ENCODE results near the gene C9orf152.
A peak's percentile ranks its signal among the peaks of the same experiment; 100 is the strongest.
"Not testable (repeated sequence)": the region's sequence is repeated elsewhere in the genome, so short reads cannot be mapped to it uniquely, and the experiment has no call there.

The C9orf152 gene

DNA sequence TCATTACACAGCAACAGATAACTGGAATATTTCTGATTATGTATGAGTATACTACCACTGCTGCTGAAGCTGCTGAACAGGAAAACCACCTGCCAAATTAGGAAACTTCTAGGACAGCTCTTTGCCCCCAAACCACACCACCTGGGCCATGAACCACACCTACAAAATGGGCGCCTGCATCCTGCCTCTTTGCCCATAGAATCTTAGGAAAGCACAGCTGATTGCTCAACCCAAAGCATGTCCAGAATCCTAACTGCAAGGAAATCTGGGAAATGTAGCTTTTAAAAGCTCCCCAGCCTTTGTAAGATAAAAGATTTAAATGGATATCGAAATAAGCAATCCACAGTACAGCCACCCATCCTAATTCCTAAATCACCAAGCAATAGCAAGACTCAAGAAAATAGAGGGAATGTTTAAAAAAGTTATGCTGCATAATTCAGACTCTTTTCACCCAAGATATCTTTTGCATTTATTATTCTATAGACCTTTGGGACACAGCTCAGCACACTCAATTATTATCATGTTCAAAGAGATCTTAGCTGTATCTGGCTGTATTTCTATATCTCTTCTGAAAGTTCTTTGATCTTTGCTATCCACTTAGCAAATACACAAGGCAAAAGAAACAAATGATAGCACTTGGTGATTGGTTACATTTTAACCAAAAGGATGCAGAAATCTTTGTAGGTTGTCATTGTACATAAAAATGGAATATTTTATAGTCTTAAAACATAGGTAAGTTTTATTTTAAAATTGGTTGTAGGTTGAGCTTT, 6.8 kb upstream of the C9orf152 start:
- no peak for DNase-seq (ENCODE audit: low read depth)

- DNase-seq (ENCODE audit: low read depth), result no peak
Observed at GRCh38 chr9:110214090-110214489, 6.1 kb upstream of the C9orf152 start.

DNA sequence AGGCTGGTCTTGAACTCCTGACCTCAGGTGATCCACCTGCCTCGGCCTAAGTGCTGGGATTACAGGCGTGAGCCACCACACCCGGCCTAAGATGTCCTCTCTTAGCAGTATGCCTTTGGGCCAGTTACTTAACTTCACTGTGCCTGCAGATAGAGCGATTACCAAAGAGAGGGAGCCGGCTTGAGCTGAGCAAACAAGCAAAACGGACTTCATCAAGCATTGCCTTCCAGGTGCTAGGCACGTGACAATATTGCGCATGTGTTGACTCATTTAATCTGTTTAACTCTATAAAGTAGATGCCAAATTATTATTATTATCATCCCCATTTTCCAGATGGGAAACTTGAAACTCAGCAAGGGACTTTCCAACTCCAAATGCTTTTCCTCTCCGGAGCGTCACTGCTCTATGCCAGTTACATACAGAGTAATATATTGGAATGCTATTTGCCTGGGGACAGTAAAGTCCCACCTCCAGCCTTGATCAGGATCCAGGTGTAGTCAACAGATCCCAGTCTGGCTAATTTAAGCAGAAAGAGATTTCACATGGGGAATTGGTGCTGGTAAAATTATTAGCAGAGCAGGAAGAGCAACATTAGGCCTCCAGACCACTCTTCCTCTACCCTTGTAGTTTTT, 5.6 kb upstream of the C9orf152 start:
- DNase-seq (ENCODE audit: low read depth), result no peak

DNA sequence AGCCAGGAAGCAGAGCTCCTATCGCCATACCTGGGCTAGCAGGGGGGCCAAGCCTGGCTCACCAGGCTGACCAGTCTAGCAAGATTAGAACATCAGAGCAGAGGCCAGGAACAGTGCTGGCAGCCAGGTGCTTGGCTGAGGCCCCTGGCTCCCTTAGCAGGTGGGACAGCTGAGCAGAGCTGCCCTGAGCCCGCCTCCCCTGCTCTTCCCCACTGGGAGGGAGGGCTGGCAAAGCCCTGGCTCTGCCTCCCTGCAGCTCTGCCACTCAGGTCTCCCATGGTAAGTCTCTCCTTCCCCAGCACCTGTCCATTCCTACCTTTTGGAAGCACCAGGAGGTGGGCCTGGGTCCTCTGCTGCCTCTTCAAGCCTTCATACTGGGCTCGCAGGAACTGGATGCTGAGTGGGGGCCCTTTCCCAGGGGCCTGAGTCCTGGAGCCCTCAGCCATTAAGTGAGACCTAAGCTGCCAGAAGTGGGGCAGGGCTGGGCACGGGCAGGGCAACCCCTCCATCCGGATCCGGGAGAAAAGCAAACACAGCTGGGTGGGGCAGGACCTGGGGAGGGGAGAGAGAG, 803 bp downstream of the C9orf152 start:
- no peak for DNase-seq (ENCODE audit: low read depth)

- DNase-seq (ENCODE audit: low read depth), result no peak
Observed at GRCh38 chr9:110206389-110206788, 1.6 kb downstream of the C9orf152 start.

GRCh38 chr9:110205612-110206011, 2.3 kb downstream of the C9orf152 start:
- not testable (repeated sequence) for DNase-seq (ENCODE audit: low read depth)

- DNase-seq (ENCODE audit: low read depth), result no peak
Observed at GRCh38 chr9:110202232-110202631, 5.7 kb downstream of the C9orf152 start.

- no peak for DNase-seq (ENCODE audit: low read depth)
Observed at GRCh38 chr9:110199643-110200042, 8.3 kb downstream of the C9orf152 start.

DNA sequence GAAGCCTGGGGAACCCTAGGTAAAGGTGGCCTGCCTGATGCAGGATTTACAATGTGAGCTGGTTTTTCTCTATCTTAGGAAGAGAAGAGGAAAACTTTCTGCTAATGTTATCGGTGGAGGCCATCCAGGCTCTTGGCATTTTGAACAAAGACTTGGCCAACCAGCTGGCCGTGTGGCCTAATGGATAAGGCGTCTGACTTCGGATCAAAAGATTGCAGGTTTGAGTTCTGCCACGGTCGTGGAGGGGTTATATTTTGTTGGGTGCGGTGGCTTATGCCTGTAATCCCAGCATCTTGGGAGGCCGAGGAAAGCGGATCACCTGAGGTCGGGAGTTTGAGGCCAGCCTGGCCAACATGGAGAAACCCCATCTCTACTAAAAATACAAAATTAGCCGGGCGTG, 9.6 kb downstream of the C9orf152 start:
- no peak for DNase-seq (ENCODE audit: low read depth)

GRCh38 chr9:110197330-110198187, 10.4 kb downstream of the C9orf152 start:
- no peak for DNase-seq (ENCODE audit: low read depth)

GRCh38 chr9:110196084-110196499, 11.9 kb downstream of the C9orf152 start:
- DNase-seq (ENCODE audit: low read depth), result not testable (repeated sequence)

DNA sequence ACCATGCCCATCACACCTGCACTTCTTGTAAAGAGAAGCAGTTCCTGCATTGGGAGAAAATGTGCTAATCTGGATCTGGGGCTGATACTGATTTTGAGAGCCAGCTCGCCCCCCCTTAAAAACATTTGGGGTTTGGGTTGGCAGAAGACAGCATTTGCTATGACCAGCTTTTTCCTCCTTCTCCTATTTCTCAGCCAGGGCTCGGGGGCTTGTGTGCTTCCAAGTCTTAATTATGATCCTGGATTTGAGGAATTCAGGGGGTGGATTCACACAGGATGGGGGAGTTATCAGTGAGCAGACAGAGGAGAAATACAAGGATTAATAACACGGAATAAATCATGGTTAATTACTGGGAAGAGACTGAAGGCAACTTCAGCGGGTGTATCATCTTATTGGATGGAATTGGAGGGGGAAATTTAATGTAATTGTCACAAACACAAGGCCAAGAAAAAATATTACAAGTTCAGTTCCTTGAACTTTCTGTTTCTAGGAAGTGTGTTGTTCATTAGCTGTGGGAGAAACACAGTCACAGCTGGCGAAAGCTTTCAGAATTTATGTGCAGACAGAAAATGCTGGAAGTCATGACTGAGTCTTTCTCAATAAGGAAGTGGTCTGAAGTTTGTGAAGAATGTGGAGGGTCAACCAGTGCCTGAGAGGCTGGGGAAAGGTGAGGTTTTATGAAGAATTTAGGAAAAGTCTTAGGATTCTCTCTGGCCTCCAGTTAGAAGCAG, 15.3 kb downstream of the C9orf152 start:
- DNase-seq (ENCODE audit: low read depth), result peak; percentile 78

DNA sequence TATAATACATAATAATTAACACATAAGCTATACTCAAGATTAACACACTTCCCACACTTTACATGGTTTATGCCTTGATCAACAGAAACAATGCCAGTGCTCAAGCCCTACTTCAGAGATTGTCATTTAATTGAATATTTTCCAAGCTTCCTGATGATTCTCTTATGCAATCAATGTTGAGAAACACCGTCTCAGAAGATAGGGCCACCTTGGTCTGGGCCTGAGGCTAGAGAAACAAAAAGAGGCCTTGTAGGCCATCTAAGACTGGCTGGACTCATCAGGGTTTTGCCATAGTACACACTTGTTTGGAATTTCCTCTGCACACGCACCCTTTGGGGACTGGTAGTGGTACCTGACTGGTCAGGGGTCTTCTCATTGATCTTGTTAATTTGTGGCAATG, 16.3 kb downstream of the C9orf152 start:
- DNase-seq (ENCODE audit: low read depth), result no peak

DNA sequence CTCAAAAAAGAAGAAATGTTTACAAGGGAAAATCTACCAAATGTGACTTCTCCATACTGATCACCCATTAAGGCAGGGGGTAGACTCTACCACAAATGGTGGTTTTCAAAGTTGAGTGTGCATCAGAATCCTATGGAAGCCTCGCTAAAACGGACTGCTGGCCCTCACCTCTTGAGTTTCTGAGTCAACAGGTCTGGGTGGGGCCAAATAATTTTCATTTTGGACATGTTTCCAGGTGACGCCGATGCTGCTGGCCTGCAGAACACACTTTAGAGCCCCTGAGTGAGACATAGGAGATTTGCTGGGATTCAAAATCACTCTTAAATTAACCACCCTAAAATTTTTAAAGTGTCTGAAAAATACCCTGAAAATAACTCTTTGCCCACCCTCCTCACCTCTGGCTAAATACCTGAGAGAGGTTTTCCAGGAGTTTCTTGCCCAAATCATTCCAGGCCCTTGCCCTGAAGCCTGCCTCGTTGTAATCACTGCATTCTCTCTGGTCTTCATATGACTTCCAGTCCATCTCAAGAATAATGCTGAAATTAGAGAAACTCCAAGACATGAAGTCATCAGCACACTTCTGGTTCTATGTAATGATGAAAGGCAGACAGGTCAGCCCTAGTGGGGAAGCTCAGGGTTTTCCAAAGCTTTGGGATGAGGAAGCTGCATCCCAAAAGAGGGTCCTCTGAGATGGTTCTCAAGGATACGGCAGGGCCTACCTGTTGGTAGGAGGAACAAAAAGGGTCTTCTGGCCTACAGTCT, 18.2 kb downstream of the C9orf152 start:
- DNase-seq (ENCODE audit: low read depth), result no peak

DNA sequence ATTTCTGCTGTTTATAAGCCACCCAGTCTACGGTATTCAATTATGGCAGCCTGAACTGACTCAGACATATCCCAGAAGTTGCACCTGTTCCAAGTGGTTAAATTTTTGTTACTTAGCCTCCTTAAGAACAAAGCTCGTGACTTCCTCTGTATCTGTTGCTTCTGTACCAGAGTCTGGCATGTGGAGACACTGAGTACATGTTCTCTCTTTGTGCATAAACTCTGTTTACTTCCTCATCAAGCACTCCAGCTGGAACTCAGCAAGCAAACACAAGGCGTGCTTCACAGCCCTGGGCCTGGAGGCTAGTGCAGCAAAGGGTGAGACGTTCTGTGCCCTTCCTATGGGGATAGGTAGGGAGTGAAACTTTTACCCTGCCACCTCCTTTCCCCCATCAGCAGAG, 19.0 kb downstream of the C9orf152 start:
- no peak for DNase-seq (ENCODE audit: low read depth)

DNA sequence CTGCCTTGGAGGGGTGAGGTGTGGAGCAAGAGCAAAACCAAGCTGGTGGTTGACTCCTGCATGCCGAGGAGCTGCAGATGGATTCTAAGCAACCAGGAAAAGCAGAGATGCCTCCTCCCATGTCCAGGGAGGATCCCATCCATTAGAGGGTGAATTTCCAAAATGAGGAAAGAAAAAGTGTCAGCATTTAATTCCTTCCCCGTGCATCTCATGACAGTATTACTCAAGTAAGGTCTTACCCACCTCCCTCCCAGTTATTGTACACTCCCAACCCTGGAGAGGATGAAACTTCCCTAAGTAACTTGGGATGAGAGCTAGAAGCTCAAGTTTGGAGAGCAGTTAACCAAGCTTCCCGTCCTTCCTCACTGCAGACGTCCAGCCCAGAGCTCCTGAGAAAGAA, 19.9 kb downstream of the C9orf152 start:
- no peak for DNase-seq (ENCODE audit: low read depth)

DNA sequence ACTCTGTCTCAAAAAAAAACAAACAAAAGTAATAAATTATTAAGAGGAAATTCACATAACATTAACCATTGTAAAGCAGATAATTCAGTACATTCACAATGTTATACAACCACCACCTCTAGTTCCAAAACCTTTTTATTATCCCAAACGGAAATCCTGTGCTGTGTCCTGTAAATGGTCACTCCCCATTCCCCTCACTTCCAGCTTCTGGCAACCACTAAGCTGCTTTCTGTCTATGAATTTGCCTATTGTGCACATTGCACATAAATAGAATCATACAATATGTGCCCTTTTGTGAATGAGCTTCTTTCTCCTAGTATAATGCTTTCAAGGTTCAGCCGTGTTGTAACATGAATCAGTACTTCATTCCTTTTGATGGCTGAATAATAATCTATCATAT, 20.8 kb downstream of the C9orf152 start:
- no peak for DNase-seq (ENCODE audit: low read depth)

GRCh38 chr9:110186254-110186653, 21.7 kb downstream of the C9orf152 start:
- DNase-seq (ENCODE audit: low read depth), result no peak

GRCh38 chr9:110185806-110186205, 22.2 kb downstream of the C9orf152 start:
- DNase-seq (ENCODE audit: low read depth), result no peak

DNA sequence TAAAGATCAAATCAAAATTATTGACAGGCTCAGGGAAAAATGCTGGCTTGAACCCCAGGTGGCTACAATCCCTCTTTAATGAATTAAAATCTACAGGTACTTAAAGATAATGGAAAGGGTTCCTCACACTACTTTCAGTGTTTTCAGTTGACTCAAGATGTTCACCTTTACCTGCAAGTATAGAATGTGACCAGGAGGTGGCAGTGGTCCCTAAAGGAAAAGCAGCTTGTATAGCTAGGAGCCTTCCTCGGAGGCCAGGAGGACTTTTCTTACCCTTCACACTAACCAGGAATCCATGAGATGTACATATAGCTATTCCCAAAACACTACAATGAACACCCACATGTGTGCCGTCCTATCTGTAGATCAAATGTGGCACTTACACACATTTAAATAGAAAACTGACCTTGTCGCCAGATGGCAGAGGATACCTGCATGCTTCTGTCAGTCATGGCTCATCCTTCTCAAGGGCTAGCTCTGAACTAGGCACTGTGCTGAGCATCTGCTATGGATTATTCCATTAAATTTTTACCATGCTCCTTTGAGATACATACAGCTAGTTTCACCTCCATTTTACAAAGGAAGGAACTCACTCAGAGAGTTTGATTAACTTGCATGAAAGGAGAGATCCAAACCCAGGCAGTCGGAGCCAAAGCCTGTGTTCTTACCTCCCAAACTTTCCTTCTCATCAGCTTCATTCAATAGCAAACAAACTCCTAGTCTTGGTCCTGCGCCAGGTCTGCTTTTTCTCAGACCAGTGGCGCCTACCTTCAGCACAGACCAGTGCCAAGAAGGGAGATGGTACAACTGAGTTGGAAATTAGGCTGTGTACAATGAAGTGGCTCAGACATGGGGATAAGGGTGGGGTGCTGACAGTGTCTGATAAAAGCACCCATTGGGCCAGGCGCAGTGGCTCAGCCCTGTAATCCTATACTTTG, 24.5 kb downstream of the C9orf152 start:
- peak; percentile 42 for DNase-seq (ENCODE audit: low read depth)

Data from GM04504 (cell line).